Liver (tissue), 9 donors: ENCODE results near the gene FAM3A. TPM values are rescaled to one million over a fixed set of nuclear protein-coding genes. Genes with fewer than 3 reads are reported as not detected.
"Not testable (repeated sequence)": the region's sequence is repeated elsewhere in the genome, so short reads cannot be mapped to it uniquely, and the experiment has no call there.

Source experiments
- DNase-seq: peaks from one replicate; pipeline ENCODE4 v3.0.0-alpha.2; 2017; ENCODE audit warnings: low spot score
- H3K27ac ChIP-seq, 2 donors: one replicate each; pipeline ENCODE4 v1.7.0; 2013; ENCODE audit warnings: inconsistent platforms in 2 of 2, low read length in 2 of 2, control low read depth in 1 of 2, low read depth in 1 of 2, mild to moderate bottlenecking in 1 of 2
- H3K27me3 ChIP-seq, 4 donors: one replicate each; pipeline versions ENCODE4 v1.6.1 to v1.7.0; 2013; ENCODE audit warnings: low read length in 3 of 4, inconsistent platforms in 1 of 4, mild to moderate bottlenecking in 1 of 4, moderate library complexity in 1 of 4; ENCODE audit not compliant: control insufficient read depth in 4 of 4, insufficient read depth in 4 of 4
- H3K36me3 ChIP-seq, 4 donors: one replicate each; pipeline versions ENCODE4 v1.6.1 to v1.7.0; 2013; ENCODE audit warnings: low read length in 3 of 4, mild to moderate bottlenecking in 3 of 4, low read depth in 1 of 4, moderate library complexity in 1 of 4; ENCODE audit not compliant: control insufficient read depth in 4 of 4, insufficient read depth in 3 of 4
- H3K4me1 ChIP-seq, 4 donors: one replicate each; pipeline versions ENCODE4 v1.6.1 to v1.7.0; 2013; ENCODE audit warnings: low read length in 3 of 4, mild to moderate bottlenecking in 3 of 4, moderate library complexity in 1 of 4; ENCODE audit not compliant: control insufficient read depth in 4 of 4, insufficient read depth in 4 of 4
- H3K4me3 ChIP-seq, 3 donors: one replicate each; pipeline versions ENCODE4 v1.6.1 to v1.7.0; 2013; ENCODE audit warnings: low read length in 3 of 3, control low read depth in 1 of 3, low read depth in 1 of 3, mild to moderate bottlenecking in 1 of 3
- H3K9ac ChIP-seq, 2 donors: one replicate each; pipeline ENCODE4 v1.7.0; 2013; ENCODE audit warnings: low read length in 2 of 2, mild to moderate bottlenecking in 2 of 2, moderate library complexity in 2 of 2, control low read depth in 1 of 2, low read depth in 1 of 2
- H3K9me3 ChIP-seq, 4 donors: one replicate each; pipeline versions ENCODE4 v1.6.1 to v1.7.0; 2013; ENCODE audit warnings: low read length in 3 of 4; ENCODE audit not compliant: control insufficient read depth in 4 of 4
- EGR1 ChIP-seq, 2 donors: IDR thresholded peaks; 2 replicates each; pipeline ENCODE4 v1.6.1; 2016 to 2018; ENCODE audit warnings: antibody characterized with exemption in 2 of 2, low read depth in 2 of 2
- FOXA1 ChIP-seq: IDR thresholded peaks from 2 replicates; pipeline ENCODE4 v1.6.1; 2016; ENCODE audit warnings: antibody characterized with exemption
- FOXA2 ChIP-seq: IDR thresholded peaks from 2 replicates; pipeline ENCODE4 v1.6.1; 2016; ENCODE audit warnings: antibody characterized with exemption
- GABPA ChIP-seq, 2 donors: IDR thresholded peaks in 1 of 2; conservative IDR thresholded peaks in 1 of 2; 2 replicates each; pipeline ENCODE4 v1.6.1; 2016; ENCODE audit warnings: antibody characterized with exemption in 2 of 2, mild to moderate bottlenecking in 1 of 2, moderate library complexity in 1 of 2
- HNF4A ChIP-seq, 2 donors: conservative IDR thresholded peaks; 2 replicates each; pipeline ENCODE4 v1.6.1; 2016; ENCODE audit warnings: antibody characterized with exemption in 2 of 2, mild to moderate bottlenecking in 2 of 2
- HNF4G ChIP-seq: IDR thresholded peaks from 2 replicates; pipeline ENCODE4 v1.6.1; 2016; ENCODE audit warnings: antibody characterized with exemption
- JUND ChIP-seq, 2 donors: IDR thresholded peaks; 2 replicates each; pipeline ENCODE4 v1.6.1; 2016; ENCODE audit warnings: antibody characterized with exemption in 2 of 2
- NR2F2 ChIP-seq: IDR thresholded peaks from 2 replicates; pipeline ENCODE4 v1.6.1; 2016; ENCODE audit warnings: antibody characterized with exemption
- RAD21 ChIP-seq, 2 donors: IDR thresholded peaks; 2 replicates each; pipeline ENCODE4 v1.6.1; 2016; ENCODE audit warnings: antibody characterized with exemption in 2 of 2, mild to moderate bottlenecking in 2 of 2
- SP1 ChIP-seq: IDR thresholded peaks from 2 replicates; pipeline ENCODE4 v1.6.1; 2018; ENCODE audit warnings: antibody characterized with exemption, mild to moderate bottlenecking
- TAF1 ChIP-seq: conservative IDR thresholded peaks from 2 replicates; pipeline ENCODE4 v1.6.1; 2016; ENCODE audit warnings: antibody characterized with exemption, mild to moderate bottlenecking
- YY1 ChIP-seq: IDR thresholded peaks from 2 replicates; pipeline ENCODE4 v1.6.1; 2016; ENCODE audit warnings: antibody characterized with exemption, mild to moderate bottlenecking
- WGBS: extraction: QIAGEN DNeasy Blood & Tissue Kit; methylation state at CpG from one replicate; pipeline ENCODE4 v1.1.7; 2013; 5-methylcytosine and 5-hydroxymethylcytosine counted together
- polyA plus RNA-seq, 2 donors: library from polyadenylated mRNA; stranded (reverse) in 1 of 2; unstranded in 1 of 2; fragments of 200-250 nt in 1 of 2; fragments of >200 nt in 1 of 2; fragmentation: Nextera tagmentation in 1 of 2; extraction: Ambion mirVana in 1 of 2; gene quantifications; one replicate each; pipeline versions ENCODE4 v1.2.1 to v1.2.3, GENCODE V29; 2013 to 2015
- total RNA-seq, 2 donors: library from RNA; depleted of rRNA; stranded (reverse); fragments of >200 nt; gene quantifications; one replicate each; pipeline ENCODE4 v1.2.3, GENCODE V29; 2014
- TF ChIP-seq, protein P1 (sequence below): IDR thresholded peaks from 2 replicates; pipeline ENCODE4 v1.6.1; 2016; ENCODE audit warnings: antibody characterized with exemption
- TF ChIP-seq, protein P2 (sequence below): fragments of 150-350 bp; IDR thresholded peaks from 2 replicates; pipeline ENCODE4 v1.5.1; 2017; ENCODE audit warnings: improper control_type of control experiment, low read depth, low read length; ENCODE audit not compliant: missing input control
- TF ChIP-seq, protein P3 (sequence below): IDR thresholded peaks from 2 replicates; pipeline ENCODE4 v1.6.1; 2016; ENCODE audit warnings: antibody characterized with exemption
- TF ChIP-seq, protein P4 (sequence below): IDR thresholded peaks from 2 replicates; pipeline ENCODE4 v1.6.1; 2016; ENCODE audit warnings: antibody characterized with exemption
- donor health status: healthy.
- donor health status: healthy.
- donor health status: healthy.
- donor health status: healthy.
- donor health status: healthy.

The FAM3A gene
- total and polyA plus RNA-seq, 4 donors = 11.6 to 36.3 (median 34.2) TPM

DNA sequence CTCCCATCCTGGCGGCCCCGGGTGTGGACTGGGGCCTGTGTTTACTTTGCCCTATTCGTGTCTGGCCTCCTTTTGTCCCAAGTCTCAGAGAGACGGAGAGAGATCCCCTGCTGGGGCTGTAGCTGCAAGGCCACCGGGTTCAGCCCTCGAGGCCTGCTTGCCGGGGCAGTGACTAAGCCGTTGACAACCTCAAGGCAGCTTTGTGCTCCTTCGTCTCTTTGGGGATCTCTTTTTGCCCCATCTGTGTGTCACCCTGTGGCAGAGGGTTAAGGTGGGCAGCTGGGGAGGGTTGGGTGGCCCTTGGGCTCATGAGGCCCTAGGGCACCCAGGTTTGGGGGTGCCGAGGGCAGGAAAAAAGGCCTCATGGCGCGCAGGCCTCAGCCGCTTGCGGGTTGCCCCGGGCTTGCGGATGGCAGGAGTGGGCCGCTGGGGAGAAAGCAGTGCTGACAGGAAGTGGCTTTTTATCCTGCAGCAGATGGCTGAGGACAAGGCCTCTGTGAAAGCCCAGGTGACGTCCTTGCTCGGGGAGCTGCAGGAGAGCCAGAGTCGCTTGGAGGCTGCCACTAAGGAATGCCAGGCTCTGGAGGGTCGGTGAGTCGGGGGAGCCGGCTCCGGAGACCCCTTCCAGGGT is 42.1 kb upstream of the FAM3A start:
- peaks cover 0 to 14% (median 6%) of the 10 kb centered on the region in 4 donors for H3K36me3 ChIP-seq
- H3K27ac ChIP-seq, DNase-seq, H3K4me3 ChIP-seq, H3K9ac ChIP-seq, H3K4me1 ChIP-seq, H3K27me3 ChIP-seq, H3K9me3 ChIP-seq: not testable (repeated sequence)
- WGBS = 92% methylated on average over 5 of the region's 24 CpGs

DNA sequence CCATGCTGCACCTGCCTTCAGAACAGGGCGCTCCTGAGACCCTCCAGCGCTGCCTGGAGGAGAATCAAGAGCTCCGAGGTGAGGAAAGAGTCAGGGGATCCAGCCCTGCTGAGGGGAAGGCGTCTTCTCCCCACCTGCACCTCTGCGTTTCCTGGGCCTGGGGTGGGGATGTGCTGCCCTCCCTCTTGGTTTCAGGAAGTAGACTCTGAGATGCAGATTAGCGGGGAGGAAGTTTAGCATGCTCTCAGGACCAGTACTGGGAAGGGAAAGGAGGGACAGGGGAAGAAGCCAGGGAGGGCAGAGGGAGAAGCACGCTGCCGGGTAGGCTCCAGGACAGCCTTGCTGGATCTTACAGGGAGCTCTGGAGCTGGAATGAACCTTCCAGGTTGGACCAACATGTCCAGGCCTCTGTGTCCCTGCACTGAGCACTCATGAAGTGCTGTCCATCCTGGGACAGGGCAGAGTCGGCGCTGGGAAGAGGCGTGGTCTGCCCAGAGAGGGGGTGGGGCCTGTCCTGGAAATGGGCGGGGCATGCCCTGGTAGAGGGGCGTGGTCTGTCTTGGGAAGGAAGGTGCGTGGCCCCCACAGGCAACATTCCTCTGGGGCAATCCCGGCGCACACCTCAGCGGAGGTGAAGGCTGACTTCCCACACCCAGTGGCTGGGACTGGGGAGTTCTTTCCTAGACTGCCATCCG is 36.2 kb upstream of the FAM3A start:
- H3K27ac ChIP-seq, H3K9me3 ChIP-seq, H3K4me3 ChIP-seq, H3K9ac ChIP-seq, DNase-seq, H3K4me1 ChIP-seq, H3K27me3 ChIP-seq: not testable (repeated sequence)
- 90% methylated on average over 10 of the region's 18 CpGs for WGBS
- peaks cover 3 to 20% (median 8%) of the 10 kb centered on the region in 4 donors for H3K36me3 ChIP-seq

DNA sequence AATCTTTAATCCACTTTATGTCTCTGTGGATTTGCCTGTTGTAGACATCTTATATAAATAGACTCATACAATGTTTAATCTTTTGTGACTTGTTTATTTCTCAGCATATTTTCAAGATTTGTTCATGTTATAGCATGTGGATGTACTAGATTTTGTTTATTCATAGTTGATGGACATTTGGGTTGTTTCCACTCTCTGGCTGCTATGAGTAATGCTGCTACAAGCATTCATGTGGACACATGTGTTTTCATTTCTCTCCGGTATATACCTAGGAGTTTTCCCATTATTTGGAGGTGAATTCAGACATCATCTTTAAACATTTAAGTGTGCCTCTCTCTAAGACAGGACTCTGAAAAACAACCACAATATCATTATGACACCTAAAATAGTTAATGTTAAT is 33.7 kb upstream of the FAM3A start:
- Histone ChIP-seq H3K9ac (no peak overlapping the region), H3K27ac (no peak overlapping the region), H3K36me3 (peaks cover 3 to 15% (median 6%) of the 10 kb centered on the region in 4 donors), H3K9me3 (no peaks in the 10 kb centered on the region), H3K4me3 (no peak overlapping the region), H3K27me3 (no peaks in the 10 kb centered on the region), H3K4me1 (peaks cover 1 to 19% (median 12%) of the 10 kb centered on the region in 4 donors)
- DNase-seq = no peak
- TF ChIP-seq, protein P1, sequence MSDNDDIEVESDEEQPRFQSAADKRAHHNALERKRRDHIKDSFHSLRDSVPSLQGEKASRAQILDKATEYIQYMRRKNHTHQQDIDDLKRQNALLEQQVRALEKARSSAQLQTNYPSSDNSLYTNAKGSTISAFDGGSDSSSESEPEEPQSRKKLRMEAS = no peak
- no peak for TF ChIP-seq HNF4G
- TF ChIP-seq GABPA (IDR thresholded peaks at IDR 0.05 in 1 of 2, conservative IDR thresholded peaks at IDR 0.05 in 1 of 2) = no peak
- TF ChIP-seq EGR1 (IDR thresholded peaks at IDR 0.05; ENCODE audit: low read depth in 2 of 2) = no peak
- no peak for TF ChIP-seq TAF1
- TF ChIP-seq YY1 = no peak
- WGBS = 90% methylated on average over 1 of the region's 1 CpG

DNA sequence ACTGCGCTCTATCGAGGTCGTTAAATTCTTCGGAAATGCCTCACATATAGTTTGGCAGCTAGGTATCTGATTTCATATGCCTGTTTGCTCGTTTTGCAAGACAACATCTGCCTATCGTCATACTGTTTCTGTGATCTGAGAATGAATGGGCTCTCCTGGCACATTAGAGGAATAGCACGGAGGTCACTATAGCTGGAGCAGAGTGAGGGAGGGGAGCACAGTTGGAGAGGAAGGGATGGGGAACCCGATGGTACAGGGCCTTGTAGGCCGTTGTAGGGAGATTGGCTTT is 31.9 kb upstream of the FAM3A start:
- DNase-seq = no peak
- H3K4me1 ChIP-seq = peaks cover 1 to 30% (median 20%) of the 10 kb centered on the region in 4 donors

More for the DNA sequence above, 31.9 kb upstream of the FAM3A start:
- under 1% methylated on average over 9 of the region's 9 CpGs for WGBS
- Histone ChIP-seq H3K9me3 (no peaks in the 10 kb centered on the region), H3K27me3 (no peaks in the 10 kb centered on the region), H3K4me3 (peak overlapping the region; percentile 59 to 86 (median 81)), H3K36me3 (peaks cover 1 to 4% (median 3%) of the 10 kb centered on the region in 4 donors), H3K9ac (peak overlapping the region; percentile 11 to 77), H3K27ac (peak overlapping the region; percentile 79 to 83)
- TF ChIP-seq, protein P2, sequence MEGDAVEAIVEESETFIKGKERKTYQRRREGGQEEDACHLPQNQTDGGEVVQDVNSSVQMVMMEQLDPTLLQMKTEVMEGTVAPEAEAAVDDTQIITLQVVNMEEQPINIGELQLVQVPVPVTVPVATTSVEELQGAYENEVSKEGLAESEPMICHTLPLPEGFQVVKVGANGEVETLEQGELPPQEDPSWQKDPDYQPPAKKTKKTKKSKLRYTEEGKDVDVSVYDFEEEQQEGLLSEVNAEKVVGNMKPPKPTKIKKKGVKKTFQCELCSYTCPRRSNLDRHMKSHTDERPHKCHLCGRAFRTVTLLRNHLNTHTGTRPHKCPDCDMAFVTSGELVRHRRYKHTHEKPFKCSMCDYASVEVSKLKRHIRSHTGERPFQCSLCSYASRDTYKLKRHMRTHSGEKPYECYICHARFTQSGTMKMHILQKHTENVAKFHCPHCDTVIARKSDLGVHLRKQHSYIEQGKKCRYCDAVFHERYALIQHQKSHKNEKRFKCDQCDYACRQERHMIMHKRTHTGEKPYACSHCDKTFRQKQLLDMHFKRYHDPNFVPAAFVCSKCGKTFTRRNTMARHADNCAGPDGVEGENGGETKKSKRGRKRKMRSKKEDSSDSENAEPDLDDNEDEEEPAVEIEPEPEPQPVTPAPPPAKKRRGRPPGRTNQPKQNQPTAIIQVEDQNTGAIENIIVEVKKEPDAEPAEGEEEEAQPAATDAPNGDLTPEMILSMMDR = no peak
- TF ChIP-seq GABPA (IDR thresholded peaks at IDR 0.05 in 1 of 2, conservative IDR thresholded peaks at IDR 0.05 in 1 of 2) = no peak
- TF ChIP-seq NR2F2 = no peak
- TF ChIP-seq SP1 = no peak
- no peak for TF ChIP-seq EGR1 (IDR thresholded peaks at IDR 0.05; ENCODE audit: low read depth in 2 of 2)
- TF ChIP-seq YY1 = no peak
- TF ChIP-seq, protein P3, sequence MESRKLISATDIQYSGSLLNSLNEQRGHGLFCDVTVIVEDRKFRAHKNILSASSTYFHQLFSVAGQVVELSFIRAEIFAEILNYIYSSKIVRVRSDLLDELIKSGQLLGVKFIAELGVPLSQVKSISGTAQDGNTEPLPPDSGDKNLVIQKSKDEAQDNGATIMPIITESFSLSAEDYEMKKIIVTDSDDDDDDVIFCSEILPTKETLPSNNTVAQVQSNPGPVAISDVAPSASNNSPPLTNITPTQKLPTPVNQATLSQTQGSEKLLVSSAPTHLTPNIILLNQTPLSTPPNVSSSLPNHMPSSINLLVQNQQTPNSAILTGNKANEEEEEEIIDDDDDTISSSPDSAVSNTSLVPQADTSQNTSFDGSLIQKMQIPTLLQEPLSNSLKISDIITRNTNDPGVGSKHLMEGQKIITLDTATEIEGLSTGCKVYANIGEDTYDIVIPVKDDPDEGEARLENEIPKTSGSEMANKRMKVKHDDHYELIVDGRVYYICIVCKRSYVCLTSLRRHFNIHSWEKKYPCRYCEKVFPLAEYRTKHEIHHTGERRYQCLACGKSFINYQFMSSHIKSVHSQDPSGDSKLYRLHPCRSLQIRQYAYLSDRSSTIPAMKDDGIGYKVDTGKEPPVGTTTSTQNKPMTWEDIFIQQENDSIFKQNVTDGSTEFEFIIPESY = no peak
- TF ChIP-seq, protein P4, sequence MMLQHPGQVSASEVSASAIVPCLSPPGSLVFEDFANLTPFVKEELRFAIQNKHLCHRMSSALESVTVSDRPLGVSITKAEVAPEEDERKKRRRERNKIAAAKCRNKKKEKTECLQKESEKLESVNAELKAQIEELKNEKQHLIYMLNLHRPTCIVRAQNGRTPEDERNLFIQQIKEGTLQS = no peak
- TF ChIP-seq, protein P1 = no peak
- TF ChIP-seq HNF4A (conservative IDR thresholded peaks at IDR 0.05) = no peak
- no peak for TF ChIP-seq HNF4G
- no peak for TF ChIP-seq TAF1
- TF ChIP-seq RAD21 (IDR thresholded peaks at IDR 0.05) = no peak
- no peak for TF ChIP-seq FOXA2
- no peak for TF ChIP-seq FOXA1
- no peak for TF ChIP-seq JUND (IDR thresholded peaks at IDR 0.05)
